ENCODE results near the gene CCDC68. TPM values are rescaled to one million over a fixed set of nuclear protein-coding genes. Genes with fewer than 3 reads are reported as not detected.

CCDC68 gene
- total RNA-seq, 1 experiment from 2014 or later = 16.0 TPM

GRCh38 chr18:54924948-54925347, 34.3 kb downstream of the CCDC68 start:
- TF ChIP-seq CTCF (IDR thresholded peaks at IDR 0.05; ENCODE audit: unreplicated experiment) = no peak
- CTCF ChIA-PET = no interaction called here
- no peak for DNase-seq
- Mint-ChIP-seq H3K4me3 (ENCODE audit: low read depth, unreplicated experiment) (no peak overlapping the region), H3K36me3 (ENCODE audit: insufficient read depth, unreplicated experiment) (no peaks in the 10 kb centered on the region), H3K27me3 (ENCODE audit: unreplicated experiment) (no peaks in the 10 kb centered on the region), H3K9me3 (ENCODE audit: low read depth, unreplicated experiment) (peaks cover 3% of the 10 kb centered on the region), H3K27ac (ENCODE audit: unreplicated experiment) (no peak overlapping the region), H3K4me1 (ENCODE audit: low read depth, unreplicated experiment) (no peaks in the 10 kb centered on the region)
- no TSS peak for BruUV-seq (replicated peaks)
- intact Hi-C loops (cut with micrococcal nuclease; ENCODE audit: unreplicated experiment) = no loop called here

GRCh38 chr18:54923339-54923956, 35.8 kb downstream of the CCDC68 start:
- peaks cover 3% of the 10 kb centered on the region for H3K9me3 Mint-ChIP-seq (ENCODE audit: low read depth, unreplicated experiment)
- H3K4me1 Mint-ChIP-seq (ENCODE audit: low read depth, unreplicated experiment) = no peaks in the 10 kb centered on the region
- intact Hi-C loops (cut with micrococcal nuclease; ENCODE audit: unreplicated experiment) = no loop called here
- CTCF ChIA-PET = interaction anchor here (0.6 to 0.7 kb wide), 2 partner anchors 12 to 177 kb away, joined by 3 read pairs; no protein-coding TSS in a partner anchor
- no peak for DNase-seq
- H3K36me3 Mint-ChIP-seq (ENCODE audit: insufficient read depth, unreplicated experiment) = no peaks in the 10 kb centered on the region
- H3K27me3 Mint-ChIP-seq (ENCODE audit: unreplicated experiment) = no peaks in the 10 kb centered on the region
- no peak overlapping the region for H3K4me3 Mint-ChIP-seq (ENCODE audit: low read depth, unreplicated experiment)
- no peak overlapping the region for H3K27ac Mint-ChIP-seq (ENCODE audit: unreplicated experiment)
- no peak for TF ChIP-seq CTCF (IDR thresholded peaks at IDR 0.05; ENCODE audit: unreplicated experiment)
- BruUV-seq (replicated peaks) = no TSS peak

GRCh38 chr18:54919412-54919811, 39.8 kb downstream of the CCDC68 start:
- H3K36me3 Mint-ChIP-seq (ENCODE audit: insufficient read depth, unreplicated experiment) = no peaks in the 10 kb centered on the region
- no TSS peak for BruUV-seq (replicated peaks)
- intact Hi-C loops (cut with micrococcal nuclease; ENCODE audit: unreplicated experiment) = loop anchor here (10.0 kb wide), 1 partner anchor 65 kb away; no protein-coding TSS in a partner anchor
- H3K4me1 Mint-ChIP-seq (ENCODE audit: low read depth, unreplicated experiment) = no peaks in the 10 kb centered on the region
- no peak overlapping the region for H3K27ac Mint-ChIP-seq (ENCODE audit: unreplicated experiment)
- CTCF ChIA-PET = no interaction called here
- peaks cover 3% of the 10 kb centered on the region for H3K9me3 Mint-ChIP-seq (ENCODE audit: low read depth, unreplicated experiment)
- no peak for DNase-seq
- no peak for TF ChIP-seq CTCF (IDR thresholded peaks at IDR 0.05; ENCODE audit: unreplicated experiment)
- H3K27me3 Mint-ChIP-seq (ENCODE audit: unreplicated experiment) = no peaks in the 10 kb centered on the region
- no peak overlapping the region for H3K4me3 Mint-ChIP-seq (ENCODE audit: low read depth, unreplicated experiment)

- Mint-ChIP-seq H3K36me3 (ENCODE audit: insufficient read depth, unreplicated experiment) (no peaks in the 10 kb centered on the region), H3K27me3 (ENCODE audit: unreplicated experiment) (no peaks in the 10 kb centered on the region), H3K4me3 (ENCODE audit: low read depth, unreplicated experiment) (no peak overlapping the region), H3K9me3 (ENCODE audit: low read depth, unreplicated experiment) (peaks cover 3% of the 10 kb centered on the region), H3K4me1 (ENCODE audit: low read depth, unreplicated experiment) (no peaks in the 10 kb centered on the region), H3K27ac (ENCODE audit: unreplicated experiment) (no peak overlapping the region)
- BruUV-seq (replicated peaks) = no TSS peak
- CTCF ChIA-PET = no interaction called here
- intact Hi-C loops (cut with micrococcal nuclease; ENCODE audit: unreplicated experiment) = loop anchor here (10.0 kb wide), 1 partner anchor 67 kb away; no protein-coding TSS in a partner anchor
- no peak for TF ChIP-seq CTCF (IDR thresholded peaks at IDR 0.05; ENCODE audit: unreplicated experiment)
- DNase-seq = no peak
Observed at GRCh38 chr18:54918060-54918459, 41.2 kb downstream of the CCDC68 start.
